ENCODE measurements around the gene RDX. TPM values are rescaled to one million over a fixed set of nuclear protein-coding genes. Genes with fewer than 3 reads are reported as not detected.

The RDX gene
- total and polyA plus RNA-seq, 10 of the 15 experiments (the other 5 are each of a cell fraction or from before 2014, with no cell fraction given) = 24.6 to 62.2 (median 47.8) TPM

DNA sequence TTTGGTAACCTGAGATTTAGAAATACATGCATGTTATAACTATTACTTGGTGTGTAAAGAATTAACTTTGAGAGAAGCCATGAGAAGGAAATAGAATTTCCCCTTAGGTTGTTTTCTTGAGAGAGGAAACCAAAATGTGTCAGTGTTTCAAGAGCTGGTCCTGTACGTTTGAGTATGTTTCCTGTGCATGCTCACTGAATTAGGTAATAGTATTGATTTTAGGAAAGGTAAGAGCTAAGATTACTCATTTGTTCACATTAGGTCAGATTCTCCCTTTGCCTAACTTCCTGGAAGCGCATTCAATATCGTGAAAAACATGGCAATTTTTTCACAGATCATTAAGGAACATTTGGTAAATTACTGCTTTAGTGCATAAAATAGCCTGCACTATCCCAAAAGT lies 49.3 kb upstream of the RDX start:
- no TSS peak for BruUV-seq (replicated peaks)
- peak overlapping the region; percentile 45 for H3K4me2 ChIP-seq (ENCODE audit: control insufficient read depth, insufficient read depth)
- intact Hi-C loops (cut with micrococcal nuclease; ENCODE audit: unreplicated experiment) = loop anchor here (5.0 kb wide), 2 partner anchors 33 to 1072 kb away; no protein-coding TSS in a partner anchor
- no peak for TF ChIP-seq STAT3 (IDR thresholded peaks at IDR 0.05; ENCODE audit: low read depth, low read length)
- TF ChIP-seq IRF4 (IDR thresholded peaks at IDR 0.05; ENCODE audit: low read depth, low read length) = 0 out of 2 replicates have a peak, but pooled peaks have one; percentile 34
- TF ChIP-seq, protein P1, sequence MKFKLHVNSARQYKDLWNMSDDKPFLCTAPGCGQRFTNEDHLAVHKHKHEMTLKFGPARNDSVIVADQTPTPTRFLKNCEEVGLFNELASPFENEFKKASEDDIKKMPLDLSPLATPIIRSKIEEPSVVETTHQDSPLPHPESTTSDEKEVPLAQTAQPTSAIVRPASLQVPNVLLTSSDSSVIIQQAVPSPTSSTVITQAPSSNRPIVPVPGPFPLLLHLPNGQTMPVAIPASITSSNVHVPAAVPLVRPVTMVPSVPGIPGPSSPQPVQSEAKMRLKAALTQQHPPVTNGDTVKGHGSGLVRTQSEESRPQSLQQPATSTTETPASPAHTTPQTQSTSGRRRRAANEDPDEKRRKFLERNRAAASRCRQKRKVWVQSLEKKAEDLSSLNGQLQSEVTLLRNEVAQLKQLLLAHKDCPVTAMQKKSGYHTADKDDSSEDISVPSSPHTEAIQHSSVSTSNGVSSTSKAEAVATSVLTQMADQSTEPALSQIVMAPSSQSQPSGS (IDR thresholded peaks at IDR 0.05; ENCODE audit: low read length) = peak; percentile 82
- TF ChIP-seq EED (IDR thresholded peaks at IDR 0.05; ENCODE audit: low read depth) = peak; percentile 62; the same call in 1 of the 2 replicates
- TF ChIP-seq CBFB (IDR thresholded peaks at IDR 0.05; ENCODE audit: low read depth) = no peak
- peak; percentile 94 for TF ChIP-seq JUNB (IDR thresholded peaks at IDR 0.05)
- peak; percentile 46; the same call in 1 of the 2 replicates for TF ChIP-seq CREM (IDR thresholded peaks at IDR 0.05; ENCODE audit: low read depth)
- no peak for TF ChIP-seq SMAD1 (IDR thresholded peaks at IDR 0.05; ENCODE audit: low read depth, partially characterized antibody)
- TF ChIP-seq, protein P2, sequence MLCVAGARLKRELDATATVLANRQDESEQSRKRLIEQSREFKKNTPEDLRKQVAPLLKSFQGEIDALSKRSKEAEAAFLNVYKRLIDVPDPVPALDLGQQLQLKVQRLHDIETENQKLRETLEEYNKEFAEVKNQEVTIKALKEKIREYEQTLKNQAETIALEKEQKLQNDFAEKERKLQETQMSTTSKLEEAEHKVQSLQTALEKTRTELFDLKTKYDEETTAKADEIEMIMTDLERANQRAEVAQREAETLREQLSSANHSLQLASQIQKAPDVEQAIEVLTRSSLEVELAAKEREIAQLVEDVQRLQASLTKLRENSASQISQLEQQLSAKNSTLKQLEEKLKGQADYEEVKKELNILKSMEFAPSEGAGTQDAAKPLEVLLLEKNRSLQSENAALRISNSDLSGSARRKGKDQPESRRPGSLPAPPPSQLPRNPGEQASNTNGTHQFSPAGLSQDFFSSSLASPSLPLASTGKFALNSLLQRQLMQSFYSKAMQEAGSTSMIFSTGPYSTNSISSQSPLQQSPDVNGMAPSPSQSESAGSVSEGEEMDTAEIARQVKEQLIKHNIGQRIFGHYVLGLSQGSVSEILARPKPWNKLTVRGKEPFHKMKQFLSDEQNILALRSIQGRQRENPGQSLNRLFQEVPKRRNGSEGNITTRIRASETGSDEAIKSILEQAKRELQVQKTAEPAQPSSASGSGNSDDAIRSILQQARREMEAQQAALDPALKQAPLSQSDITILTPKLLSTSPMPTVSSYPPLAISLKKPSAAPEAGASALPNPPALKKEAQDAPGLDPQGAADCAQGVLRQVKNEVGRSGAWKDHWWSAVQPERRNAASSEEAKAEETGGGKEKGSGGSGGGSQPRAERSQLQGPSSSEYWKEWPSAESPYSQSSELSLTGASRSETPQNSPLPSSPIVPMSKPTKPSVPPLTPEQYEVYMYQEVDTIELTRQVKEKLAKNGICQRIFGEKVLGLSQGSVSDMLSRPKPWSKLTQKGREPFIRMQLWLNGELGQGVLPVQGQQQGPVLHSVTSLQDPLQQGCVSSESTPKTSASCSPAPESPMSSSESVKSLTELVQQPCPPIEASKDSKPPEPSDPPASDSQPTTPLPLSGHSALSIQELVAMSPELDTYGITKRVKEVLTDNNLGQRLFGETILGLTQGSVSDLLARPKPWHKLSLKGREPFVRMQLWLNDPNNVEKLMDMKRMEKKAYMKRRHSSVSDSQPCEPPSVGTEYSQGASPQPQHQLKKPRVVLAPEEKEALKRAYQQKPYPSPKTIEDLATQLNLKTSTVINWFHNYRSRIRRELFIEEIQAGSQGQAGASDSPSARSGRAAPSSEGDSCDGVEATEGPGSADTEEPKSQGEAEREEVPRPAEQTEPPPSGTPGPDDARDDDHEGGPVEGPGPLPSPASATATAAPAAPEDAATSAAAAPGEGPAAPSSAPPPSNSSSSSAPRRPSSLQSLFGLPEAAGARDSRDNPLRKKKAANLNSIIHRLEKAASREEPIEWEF (IDR thresholded peaks at IDR 0.05; ENCODE audit: insufficient replicate concordance, low read depth, low read length) = peak; percentile 74
- peak; percentile 36; the same call in 1 of the 2 replicates for TF ChIP-seq GABPA (IDR thresholded peaks at IDR 0.05; ENCODE audit: low read depth)
- TF ChIP-seq RUNX3 (IDR thresholded peaks at IDR 0.05; ENCODE audit: low read length) = peak; percentile 76
- TF ChIP-seq IKZF2 (IDR thresholded peaks at IDR 0.05) = peak; percentile 33 to 35; a peak in 2 of 4 replicates
- TF ChIP-seq FOXM1 (IDR thresholded peaks at IDR 0.05; ENCODE audit: low read depth, low read length) = peak; percentile 77; the same call in 1 of the 2 replicates
- peak in 1 of 2 experiments; percentile 25; a peak in 1 of 4 replicates for TF ChIP-seq EP300 (IDR thresholded peaks at IDR 0.05; ENCODE audit: borderline replicate concordance in 1 of 2, control insufficient read depth in 1 of 2, low read depth in 2 of 2, low read length in 2 of 2)
- peak in 1 of 2 experiments; percentile 32; a peak in 1 of 3 replicates for TF ChIP-seq EGR1 (IDR thresholded peaks at IDR 0.05; ENCODE audit: borderline replicate concordance in 1 of 2, low read depth in 2 of 2, low read length in 2 of 2)
- peak; percentile 90 for TF ChIP-seq NFIC (IDR thresholded peaks at IDR 0.05; ENCODE audit: low read depth, low read length)
- TF ChIP-seq ETV6 (conservative IDR thresholded peaks at IDR 0.05 in 1 of 2, IDR thresholded peaks at IDR 0.05 in 1 of 2; ENCODE audit: borderline replicate concordance in 1 of 2, low read depth in 1 of 2) = peak in 1 of 2 experiments; percentile 99; a peak in 2 of 4 replicates
- TF ChIP-seq IKZF1 (conservative IDR thresholded peaks at IDR 0.05) = 0 out of 2 replicates have a peak, but pooled peaks have one; percentile 19

More for the DNA sequence above, 49.3 kb upstream of the RDX start:
- Histone ChIP-seq H4K20me1 (ENCODE audit: control insufficient read depth, insufficient read depth) (no peaks in the 10 kb centered on the region), H3K9ac (ENCODE audit: control insufficient read depth, insufficient read depth, low read length) (peak overlapping the region; percentile 16; the same call in 1 of the 2 replicates), H3K4me1 (ENCODE audit: control insufficient read depth, insufficient read depth, low read length) (peaks cover 43% of the 10 kb centered on the region), H3K79me2 (ENCODE audit: control insufficient read depth, insufficient read depth, low read length) (no peaks in the 10 kb centered on the region), H3K9me3 (replicated peaks; ENCODE audit: control insufficient read depth, insufficient read depth, low read length) (peaks cover 2% of the 10 kb centered on the region; the same call in 1 of the 3 replicates), H3K27me3 (replicated peaks in 1 of 2; ENCODE audit: control insufficient read depth in 2 of 2, insufficient read depth in 2 of 2, low read length in 1 of 2) (no peaks in the 10 kb centered on the region), H3K4me3 (no peak overlapping the region), H3K36me3 (ENCODE audit: control insufficient read depth in 2 of 2, insufficient read depth in 2 of 2, low read length in 1 of 2) (no peaks in the 10 kb centered on the region), H3K27ac (ENCODE audit: control insufficient read depth, insufficient read depth) (peak overlapping the region; percentile 38), H2AFZ (ENCODE audit: control insufficient read depth, low read depth, low read length) (peak overlapping the region; percentile 59)
- FAIRE-seq (no peak), ATAC-seq (peak; percentile 25), DNase-seq (ENCODE audit: low read depth, low spot score) (peak; percentile 55)
- WGBS (ENCODE audit: insufficient coverage, insufficient replicate concordance, low lambda C conversion rate, missing lambda C conversion rate) = 1% methylated on average over 3 of the region's 3 CpGs
- ChIA-PET RAD21 (ENCODE audit: unreplicated experiment) (interaction anchor here (1.0 to 3.4 kb wide), 3 partner anchors 16 to 58 kb away, joined by 3 to 17 read pairs (median 4); no protein-coding TSS in a partner anchor), SMC1A (ENCODE audit: uncharacterized antibody, unreplicated experiment) (interaction anchor here (1.1 to 4.7 kb wide), 5 partner anchors 9 to 103 kb away, joined by 3 to 26 read pairs (median 6); no protein-coding TSS in a partner anchor), POLR2A (interaction anchor here (1.3 kb wide), 1 partner anchor 18 kb away, joined by 9 read pairs; no protein-coding TSS in a partner anchor), CTCF (interaction anchor here (0.7 kb wide), 1 partner anchor 54 kb away, joined by 3 read pairs; no protein-coding TSS in a partner anchor)
- in situ Hi-C loops (cut with MboI) = no loop called here
